ENCODE data around the gene IFNGR1.

DNA sequence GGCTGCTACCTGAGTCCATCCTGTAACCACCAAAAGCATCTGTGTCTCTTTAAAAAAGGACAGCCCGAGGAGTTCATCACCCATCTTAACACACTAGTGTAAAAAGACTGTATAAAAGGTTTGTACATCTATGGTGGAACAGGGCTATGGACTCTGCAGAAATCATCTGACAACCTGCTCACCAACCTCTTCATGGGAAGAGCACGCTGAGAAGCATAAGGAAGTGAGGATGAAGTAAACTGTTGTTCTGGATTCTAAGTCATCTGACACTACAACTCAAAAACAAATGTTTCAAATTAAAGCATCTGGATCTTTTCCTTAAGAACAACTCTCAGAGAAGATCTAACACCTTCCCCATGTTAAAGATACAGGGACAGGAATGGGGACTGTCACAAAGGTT lies 5.4 kb downstream of the IFNGR1 start:
- TF ChIP-seq ZNF274 (IDR thresholded peaks at IDR 0.05; ENCODE audit: low read depth, low read length) = no peak
- no peak for TF ChIP-seq SUZ12 (IDR thresholded peaks at IDR 0.05; ENCODE audit: extremely low read depth, insufficient read depth, insufficient read length)

Measured in NT2/D1 (cell line).